ENCODE results near the gene BTBD6.

Gene BTBD6

DNA sequence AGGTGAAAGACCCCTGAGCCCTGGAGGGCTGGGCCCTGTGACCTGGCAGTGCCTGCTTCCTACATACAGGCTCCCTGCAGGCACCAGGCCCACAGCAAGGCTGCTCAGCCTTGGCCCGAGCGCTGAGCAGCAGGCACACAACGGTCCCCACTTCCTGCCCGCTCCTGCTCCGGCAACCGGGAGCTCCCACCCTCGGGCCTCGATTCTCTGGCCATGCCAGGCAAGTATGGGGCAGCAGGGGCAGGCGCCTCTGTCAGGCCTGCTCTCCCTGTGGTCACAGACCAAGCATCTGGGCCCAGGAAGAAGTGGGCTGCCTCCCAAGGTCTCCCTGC is 36.6 kb upstream of the BTBD6 start:
- no peak for DNase-seq

DNA sequence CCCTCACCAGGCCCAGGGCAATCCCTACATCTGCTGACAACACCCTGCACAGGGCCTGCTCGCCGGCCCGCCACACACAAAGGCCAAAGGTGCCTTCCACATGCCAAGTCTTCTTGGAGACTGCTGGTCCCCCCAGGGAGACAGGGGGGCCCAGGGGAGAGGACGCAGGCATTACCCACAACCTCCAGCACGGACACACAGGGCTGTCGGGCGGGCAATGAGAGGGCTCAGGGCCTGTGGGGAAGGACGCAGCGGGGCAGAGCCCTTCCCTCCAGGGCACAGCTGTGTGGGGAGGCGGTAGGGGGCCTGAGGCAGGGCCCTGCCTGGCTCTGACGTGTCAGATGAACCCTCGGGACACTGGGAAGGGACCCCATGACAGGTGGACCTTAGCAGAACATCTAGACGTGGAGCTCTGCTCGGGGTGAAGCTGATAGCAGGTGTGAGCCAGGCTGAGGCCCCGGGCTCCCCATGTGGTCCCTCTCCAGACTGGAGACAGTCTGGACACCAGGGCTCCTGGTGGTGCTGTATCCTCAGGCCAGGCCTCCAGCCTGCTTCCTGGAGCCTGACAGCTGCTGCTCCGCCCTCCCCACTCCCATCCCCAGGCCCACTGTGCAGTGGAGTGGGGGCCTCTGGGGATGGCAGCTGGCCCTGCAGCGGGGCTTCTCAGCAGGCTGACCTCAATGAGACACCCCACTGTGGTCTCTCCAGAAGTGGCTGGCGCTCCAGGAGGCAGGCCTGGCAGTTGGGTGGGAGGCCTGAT is 35.6 kb upstream of the BTBD6 start:
- DNase-seq, result no peak

DNA sequence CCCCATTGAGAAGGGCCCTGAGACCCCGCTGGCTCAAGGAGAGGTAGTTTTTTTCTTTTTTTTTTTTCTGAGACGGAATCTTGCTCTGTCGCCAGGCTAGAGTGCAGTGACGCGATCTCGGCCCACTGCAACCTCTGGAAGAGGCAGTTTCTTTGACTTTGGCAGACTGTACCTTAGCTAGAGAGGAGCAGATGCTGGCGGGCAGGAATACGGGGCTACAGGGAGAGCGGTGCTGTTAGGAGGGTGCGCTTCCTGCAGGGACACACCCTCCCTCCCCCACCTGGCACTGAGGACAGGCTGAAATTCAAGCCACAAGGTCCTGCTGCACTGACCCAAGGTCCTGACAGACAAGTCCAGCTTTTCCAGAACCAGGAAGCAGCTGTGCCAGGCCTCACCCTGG is 35.0 kb upstream of the BTBD6 start:
- DNase-seq, result no peak

DNA sequence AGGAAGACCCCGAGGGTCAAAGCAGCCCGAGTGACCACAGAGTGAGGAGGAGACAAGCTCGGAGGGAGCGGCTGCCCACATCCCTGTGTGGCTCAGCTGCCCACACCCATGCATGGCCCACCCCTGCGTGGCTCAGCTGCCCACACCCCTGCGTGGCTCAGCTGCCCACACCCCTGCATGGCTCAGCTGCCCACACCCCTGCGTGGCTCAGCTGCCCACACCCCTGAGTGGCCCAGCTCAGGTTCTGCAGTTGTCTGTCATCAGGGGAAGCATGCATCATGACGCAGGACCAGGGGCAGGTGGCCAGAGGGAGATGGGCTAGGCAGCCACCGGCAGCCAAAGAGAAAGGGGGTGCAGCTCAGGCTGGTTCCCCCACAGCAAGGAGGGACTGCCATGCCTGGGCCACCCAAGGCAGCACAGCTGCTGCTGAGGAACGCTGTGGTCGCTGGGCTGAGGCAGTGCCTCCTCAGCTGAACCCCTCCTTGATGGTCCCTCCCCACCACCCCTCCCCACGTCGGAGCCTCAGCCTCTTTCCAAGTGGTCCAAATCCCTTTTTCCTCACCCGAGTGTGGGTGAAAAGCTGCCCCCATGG is 33.9 kb upstream of the BTBD6 start:
- DNase-seq, result no peak

DNA sequence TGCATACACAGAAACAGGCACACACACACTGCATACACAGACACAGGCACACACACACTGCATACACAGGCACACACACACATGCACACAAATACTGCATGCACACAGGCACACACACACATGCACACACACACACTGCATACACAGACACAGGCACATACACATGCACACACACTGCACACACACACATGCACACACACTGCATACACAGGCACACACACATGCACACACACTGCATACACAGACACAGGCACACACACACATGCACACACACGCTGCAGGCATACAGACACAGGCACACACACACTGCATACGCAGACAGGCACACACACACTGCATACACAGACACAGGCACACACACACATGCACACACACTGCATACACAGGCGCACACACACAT is 32.7 kb upstream of the BTBD6 start:
- DNase-seq, result no peak

DNA sequence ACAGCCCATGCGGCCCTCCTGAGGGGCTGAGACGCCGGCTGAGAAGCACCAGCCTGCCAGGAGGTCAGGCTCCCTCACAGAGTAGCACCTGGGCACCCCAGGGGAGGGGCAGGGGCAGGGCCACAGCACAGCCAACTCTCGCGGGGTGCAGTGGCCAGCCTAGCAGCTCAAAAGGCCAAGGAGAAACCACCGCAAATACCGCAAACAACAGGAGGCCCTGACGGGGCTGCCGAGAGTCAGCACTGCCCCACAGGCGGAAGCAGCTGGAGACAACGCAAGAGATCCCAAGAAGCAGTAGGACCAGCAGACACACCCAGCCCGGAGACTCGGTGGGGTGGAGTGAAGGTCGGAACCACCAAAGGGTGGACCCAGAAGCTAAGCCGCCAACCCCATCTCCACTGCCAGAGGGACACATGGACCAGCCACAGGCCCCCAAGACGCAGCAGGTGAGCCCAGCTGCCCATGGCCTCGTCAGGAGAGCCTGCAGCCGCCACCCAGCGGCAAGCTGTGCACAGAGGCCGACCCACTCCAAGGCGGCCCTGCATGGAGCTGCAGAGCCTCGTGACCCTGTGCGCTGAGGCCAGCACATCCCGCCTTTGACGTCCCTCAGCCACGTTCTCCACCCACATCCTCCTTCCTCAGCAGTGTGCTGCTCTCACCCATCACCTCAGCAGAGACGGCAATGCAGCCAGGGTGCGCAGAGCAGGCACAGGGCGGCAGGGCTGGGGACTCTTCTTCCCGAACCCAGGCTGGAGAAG is 31.7 kb upstream of the BTBD6 start:
- no peak for DNase-seq

DNA sequence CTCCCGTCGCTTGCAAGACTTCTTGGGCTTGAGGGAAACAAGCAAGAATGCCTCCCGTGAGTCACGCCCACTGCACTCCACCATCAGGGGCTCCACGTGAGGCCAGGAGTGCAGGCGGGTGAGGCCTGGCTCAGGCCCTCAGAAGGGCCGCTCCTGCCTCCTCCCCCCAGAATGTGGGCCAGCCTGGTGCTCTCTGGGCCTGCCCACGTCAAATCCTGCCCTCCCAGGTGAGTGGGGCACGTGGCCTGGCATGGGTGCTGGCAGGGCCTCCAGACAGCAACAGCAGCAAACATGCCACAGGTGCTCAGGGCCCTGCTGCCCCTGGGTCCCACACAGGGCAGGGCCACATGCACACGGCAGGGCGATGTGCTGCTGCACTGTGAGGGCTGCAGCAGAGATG is 30.6 kb upstream of the BTBD6 start:
- no peak for DNase-seq

DNA sequence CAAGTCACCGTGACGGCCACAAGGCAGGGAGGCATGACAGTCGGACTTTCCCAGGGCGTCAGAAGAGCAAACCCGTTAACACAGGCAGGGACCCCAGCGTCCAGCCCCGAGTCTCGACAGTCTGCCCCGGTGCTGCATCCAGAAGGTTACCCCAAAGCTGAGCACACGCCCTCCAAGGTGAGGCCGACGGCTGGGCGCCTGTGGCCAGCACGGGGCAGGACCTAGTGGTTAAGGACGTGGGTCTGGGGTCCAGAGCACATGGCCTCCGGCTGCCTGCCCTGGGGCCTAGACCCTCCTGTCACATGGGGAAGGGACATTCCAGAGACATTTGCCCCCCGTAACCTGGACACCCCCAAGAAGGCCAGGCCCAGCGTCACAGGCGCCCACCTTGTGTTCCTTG is 29.7 kb upstream of the BTBD6 start:
- no peak for DNase-seq

DNA sequence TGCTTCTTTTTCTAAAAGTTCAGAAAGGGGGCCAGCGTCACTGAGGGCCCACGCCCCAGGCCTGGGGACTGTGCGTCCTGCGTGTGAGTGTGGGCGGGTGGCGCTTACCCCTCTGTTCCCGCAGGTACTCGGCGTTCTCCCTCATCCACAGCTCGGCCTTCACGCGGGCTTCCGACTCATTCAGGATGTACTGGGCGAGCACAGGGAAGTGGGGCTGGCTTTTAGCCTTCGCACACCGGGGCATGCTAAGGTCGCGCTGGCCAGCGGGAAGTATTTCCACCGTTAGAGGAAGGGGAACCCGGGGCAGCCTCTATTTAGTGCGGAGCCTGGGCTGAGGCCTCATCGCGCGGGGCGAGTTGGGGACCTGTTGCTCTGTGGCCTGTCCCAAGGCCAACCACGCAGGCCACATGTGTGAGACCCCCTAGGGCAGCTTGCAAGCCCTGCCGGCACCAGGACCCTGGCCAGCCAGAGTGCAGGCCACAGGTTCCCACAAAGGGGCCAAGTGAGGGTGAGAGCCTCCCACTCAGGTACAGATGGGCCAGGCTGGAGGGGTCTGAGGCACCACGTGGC is 29.2 kb upstream of the BTBD6 start:
- DNase-seq, result no peak

DNA sequence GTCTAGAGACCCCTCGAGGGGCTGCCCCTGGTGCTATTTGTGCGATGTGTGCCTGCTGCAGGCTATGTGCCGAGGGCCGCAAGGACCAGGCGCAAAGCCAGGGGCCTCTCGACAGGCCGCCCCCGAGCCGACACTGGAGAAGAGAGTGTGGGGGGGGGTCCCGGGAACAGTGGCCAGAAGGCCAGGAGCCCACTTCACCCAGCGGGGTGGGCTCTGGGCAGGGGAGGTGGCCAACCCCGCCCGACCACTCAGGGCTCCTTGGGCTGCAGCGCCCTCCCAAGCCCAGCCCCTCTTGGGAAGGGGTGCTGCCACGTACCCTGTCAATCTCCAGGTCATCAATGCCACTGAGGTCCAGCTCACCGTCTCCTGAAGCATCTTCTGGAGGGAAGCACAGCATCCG is 28.6 kb upstream of the BTBD6 start:
- no peak for DNase-seq

DNA sequence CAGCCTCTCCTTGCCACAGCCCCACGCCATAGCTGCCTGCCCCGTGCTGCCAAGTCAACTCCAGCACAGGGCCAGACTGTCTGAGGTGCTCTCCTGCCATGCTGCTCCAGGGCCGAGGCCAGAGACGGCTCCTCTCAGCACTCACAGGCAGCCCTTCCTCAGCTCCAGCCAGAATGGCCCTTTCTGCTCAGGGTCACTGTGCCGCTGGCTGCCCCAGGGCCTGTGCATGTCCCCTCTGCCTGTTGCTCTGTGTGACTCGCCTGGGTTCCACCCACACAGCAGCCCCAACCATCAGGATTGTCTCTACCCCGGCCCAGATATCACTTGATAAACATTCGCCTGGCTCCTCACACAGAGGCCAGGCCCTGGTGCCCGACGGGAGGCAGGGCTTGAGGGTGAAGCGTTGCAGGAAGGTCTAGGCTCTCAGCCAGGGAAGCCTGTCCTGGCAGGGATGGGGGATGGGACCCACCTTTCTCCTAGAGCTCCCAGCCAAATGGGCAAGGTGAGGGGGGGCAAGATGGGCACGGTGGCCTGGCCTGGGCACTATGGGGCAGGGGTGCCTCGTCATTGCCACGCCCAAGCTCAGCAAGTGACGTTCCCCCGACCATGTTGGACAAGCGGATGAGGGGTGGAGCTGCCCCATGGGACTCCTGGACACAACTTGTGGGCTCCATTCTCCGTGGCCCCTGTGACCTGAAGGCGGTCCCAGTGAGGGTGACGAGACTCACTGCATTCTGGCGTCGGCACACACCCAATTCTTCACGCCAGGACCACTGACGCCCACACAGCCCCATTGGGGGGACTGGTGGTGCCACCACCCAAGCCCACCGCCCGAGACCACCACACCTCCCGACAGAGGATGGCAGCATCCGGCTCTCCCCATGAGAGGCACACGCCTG is 27.4 kb upstream of the BTBD6 start:
- no peak for DNase-seq

DNA sequence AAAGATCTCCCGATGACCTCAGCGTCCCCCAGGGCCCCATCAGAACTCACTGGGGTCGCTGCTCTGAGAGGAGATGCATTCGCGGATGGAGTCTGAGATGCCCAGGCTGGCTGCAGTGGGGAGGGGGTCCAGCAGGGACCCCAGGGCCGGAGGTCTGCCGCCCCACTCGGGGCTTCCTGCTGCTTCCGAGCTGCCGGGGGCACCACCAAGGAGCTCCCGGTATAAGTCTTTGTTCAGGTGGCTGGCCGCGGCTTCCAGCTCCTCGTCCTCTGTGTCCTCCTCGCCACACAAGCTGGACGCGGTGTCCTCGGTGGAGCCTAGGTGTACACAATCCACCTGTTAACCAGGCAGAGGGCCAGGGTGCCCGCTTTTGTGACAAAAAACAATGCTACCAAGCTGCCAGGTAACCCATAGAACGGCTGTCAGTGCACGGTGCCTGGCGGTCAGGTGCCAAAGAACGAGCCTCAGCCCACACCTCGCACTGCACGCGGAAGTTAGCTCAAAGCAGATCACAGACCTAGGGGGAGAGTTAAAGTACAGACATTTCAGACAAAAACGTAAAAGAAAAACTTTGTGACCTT is 26.6 kb upstream of the BTBD6 start:
- DNase-seq, result no peak

DNA sequence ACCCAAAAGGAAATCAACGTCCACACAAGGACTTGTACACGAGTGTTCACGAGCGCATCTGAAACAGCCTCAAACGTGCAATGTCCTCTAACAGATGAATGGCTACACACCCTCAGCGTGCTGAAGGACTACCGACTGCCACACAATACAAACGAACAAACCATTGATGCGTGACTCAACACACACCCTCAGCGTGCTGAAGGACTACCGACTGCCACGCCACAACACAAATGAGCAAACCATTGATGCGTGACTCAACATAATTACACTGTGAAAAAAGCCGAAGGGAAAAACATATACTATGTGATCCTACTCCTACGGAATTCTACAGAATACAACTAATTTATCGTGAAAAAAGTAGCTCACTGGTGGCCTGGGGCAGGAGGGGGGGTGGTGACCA is 25.1 kb upstream of the BTBD6 start:
- no peak for DNase-seq

DNA sequence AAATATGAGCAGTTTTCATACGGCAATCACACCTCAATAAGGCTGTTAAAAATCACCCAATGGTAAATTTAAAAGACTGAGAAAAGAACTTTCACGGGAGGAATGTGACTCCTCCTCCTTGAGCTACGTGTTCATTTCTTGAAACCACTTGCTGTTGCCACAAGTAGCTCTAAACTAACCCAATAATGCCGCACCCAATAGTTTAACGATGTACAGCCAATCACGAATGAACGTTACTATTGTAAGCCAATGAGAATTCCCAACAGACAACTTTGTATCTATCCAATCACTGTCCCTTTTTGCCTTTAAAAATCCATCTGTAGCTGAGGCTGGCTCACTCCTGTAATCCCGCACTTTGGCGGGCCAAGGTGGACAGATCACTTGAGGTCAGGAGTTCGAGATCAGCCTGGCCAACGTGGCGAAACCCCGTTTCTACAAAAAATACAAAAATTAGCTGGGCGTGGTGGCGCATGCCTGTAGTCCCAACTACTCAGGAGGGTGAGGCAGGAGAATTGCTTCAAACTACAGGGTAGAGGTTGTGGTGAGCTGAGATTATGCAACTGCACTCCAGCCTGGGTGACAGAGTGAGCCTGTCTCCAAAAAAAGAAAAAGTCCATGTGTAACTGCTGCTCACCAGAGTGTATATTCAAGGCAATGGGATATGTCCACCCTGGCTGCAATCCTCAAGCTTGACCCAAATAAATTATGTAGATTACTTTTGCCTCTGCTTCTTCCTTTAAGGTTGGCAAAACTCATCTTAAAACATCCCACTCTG is 24.4 kb upstream of the BTBD6 start:
- no peak for DNase-seq

DNA sequence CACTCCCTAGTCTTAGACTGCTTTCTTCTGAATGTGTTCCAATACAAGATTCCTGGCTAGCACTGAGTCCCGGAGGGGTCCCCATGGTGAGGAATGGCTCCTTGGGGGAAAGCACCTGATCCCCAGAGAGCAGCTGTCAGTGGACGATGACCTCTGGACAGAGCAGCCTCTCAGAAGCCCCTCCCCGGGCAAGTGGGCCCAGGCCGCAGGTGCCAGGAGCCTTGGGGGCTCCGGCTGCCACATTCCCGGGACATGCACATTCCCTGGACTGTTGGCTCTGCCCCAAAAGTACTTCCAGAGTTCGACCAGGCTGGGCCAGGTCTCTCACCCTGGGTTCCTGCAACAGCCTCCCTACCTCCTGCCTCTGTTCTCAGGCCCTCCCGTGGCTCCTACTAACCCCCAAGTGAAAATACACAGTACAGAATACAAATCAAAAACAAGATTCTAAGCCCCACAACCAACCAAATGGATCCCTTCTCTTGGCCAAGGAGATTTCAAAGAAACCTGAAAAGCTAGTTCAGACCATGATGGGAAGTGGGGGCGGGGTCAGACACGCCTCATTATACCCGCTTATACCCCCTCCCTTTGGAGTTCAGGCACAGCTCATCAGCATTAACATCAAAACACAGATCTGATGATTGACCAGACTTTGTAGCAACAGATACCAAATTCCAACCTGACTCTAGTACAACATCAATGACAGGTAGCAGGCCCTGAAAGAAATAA is 23.3 kb upstream of the BTBD6 start:
- no peak for DNase-seq

DNA sequence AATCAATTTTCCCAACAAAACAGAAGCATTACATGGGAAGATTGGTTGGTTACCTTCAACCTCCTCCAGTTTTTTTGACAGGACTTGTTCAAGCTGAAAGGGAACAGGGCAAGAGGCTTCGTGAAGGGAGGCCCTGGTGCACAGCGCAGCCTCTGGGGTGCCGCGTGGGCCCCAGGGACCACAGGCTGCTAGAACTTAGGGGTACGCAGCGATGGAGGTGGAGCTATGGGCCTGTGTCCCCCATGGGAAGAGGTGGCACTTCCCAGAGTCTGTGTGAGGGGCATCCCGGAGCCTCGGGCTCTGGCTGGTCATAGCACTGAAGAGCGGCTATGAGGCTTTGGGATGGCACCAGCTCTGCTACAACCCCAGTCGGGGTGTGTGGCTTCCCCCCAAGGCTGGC is 22.1 kb upstream of the BTBD6 start:
- no peak for DNase-seq

DNA sequence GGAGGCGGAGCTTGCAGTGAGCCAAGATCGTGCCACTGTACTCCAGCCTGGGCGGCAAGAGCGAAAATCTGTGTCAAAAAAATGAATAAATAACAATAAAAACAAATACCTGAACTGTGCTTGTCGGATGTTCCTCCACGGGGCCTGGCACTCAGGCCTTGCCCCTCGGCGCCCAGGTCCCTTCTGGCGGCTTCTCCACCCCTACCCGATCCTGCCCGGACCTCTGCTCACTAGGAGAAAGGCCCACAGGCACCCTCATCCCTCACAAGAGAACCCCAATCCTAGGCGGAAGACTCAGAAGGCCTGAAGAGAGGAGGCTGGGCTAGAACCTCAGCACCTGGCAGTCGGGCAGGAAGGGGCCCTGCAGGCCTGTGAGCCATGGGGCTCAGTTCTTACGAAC is 21.0 kb upstream of the BTBD6 start:
- DNase-seq, result no peak

DNA sequence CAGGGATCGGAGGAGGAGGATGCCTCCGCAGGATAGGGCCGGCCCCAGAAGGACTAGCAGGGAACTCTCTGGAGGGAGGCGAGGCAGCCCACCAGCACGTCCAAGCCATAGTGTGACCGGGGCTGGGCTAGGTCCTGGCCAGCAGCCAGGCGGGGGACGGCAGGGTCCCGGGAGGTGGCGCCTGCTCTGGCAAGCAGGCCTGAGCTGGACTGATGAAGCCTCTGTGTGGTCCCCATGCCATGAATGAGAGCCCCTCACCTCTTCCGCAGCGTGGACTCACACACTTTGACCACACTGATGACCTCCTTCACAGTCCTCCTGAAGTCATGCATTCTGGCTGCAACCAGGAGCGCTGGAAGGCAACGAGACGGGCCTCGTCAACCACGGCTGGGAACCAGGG is 19.8 kb upstream of the BTBD6 start:
- no peak for DNase-seq

DNA sequence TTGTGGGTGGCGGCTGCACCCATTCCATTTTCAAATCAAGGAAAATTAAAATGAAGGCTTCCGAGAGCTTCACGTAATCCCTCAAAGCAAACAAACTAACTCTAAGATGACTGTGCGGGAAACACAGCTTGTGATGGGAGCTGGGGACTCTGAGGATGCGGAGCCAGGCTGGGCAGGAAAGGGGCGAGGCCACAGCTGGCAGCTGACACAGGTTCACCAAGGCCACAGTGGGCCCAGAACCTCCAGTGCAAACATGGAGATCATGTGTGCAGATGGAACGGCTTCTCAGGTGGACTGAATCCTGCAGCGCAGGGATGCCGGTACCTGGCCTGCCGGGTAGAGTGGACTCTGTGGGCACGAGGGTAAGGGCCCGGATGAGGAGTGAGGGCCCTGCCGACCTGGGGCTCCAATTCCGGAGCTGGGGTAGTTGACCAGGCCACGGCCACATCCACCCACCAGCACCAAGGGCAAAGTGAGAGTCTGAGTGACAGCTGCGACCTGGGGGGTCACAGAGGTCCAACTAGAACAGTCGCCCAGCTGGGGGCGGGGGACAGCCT is 19.2 kb upstream of the BTBD6 start:
- no peak for DNase-seq

DNA sequence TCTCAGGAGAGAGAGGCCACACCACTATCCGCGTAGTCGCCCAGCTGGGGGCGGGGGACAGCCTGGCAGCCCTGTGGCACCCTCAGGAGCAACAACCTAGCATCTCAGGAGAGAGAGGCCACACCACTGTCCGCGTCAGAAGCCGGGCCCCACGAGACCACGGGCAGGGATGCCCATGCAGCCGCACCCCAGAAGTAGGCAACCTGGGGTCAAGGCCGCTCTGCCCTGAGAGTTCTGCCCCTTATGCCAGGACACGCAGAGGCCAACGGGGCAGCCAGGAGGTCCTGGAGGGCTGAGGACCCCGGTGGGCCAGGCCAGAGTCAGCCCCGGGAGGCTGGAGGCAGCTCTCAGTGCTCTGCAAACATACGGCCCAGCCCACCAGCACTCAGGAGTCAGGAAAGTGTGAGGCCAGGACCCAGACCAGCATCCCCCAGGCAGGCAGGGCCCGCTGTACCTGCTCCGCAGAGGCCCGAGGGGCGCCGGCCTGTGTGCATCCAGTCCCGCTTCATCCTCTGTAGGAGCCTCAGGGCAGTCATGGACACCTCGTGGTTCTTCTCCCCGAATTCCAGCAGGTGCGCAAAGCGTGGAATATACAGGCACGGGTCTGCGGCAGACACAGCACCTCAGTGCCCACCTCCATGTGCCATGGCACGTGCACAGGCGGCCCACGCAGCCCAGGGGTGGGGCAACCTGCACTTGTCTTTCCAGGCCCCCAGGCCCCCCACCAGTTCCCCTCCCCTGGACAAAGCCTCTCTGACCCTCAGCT is 7.3 kb upstream of the BTBD6 start:
- no peak for DNase-seq

All from bone marrow (tissue), 2 donors.